PC-9 (cell line): ENCODE data around the gene GHRH.

Source experiments
- CTCF ChIP-seq: fragments of 200-600 bp; sonication (generic); conservative IDR thresholded peaks from 2 replicates; pipeline ENCODE4 v1.6.1; 2017; ENCODE audit warnings: mixed run types, antibody characterized with exemption, mild to moderate bottlenecking, moderate library complexity
- EZH2 ChIP-seq: fragments of 200-600 bp; sonication (generic); IDR thresholded peaks from 2 replicates; pipeline ENCODE4 v1.8.0; 2017; ENCODE audit warnings: antibody characterized with exemption, low read depth

- TF ChIP-seq CTCF (no peak), EZH2 (no peak)
Measured at GRCh38 chr20:37290158-37290810, 28.7 kb upstream of the GHRH start.
